NCI-H1417 (cell line): Measurements from ENCODE around the gene GPS2.
"Not testable (repeated sequence)": the region's sequence is repeated elsewhere in the genome, so short reads cannot be mapped to it uniquely, and the experiment has no call there.

Source experiments
- DNase-seq, 3 experiments: peaks; one replicate each; lab custom pipeline; 2025; lab: John Stamatoyannopoulos, UW

GPS2 gene

GRCh38 chr17:7337600-7337999 is 22.4 kb upstream of the GPS2 start:
- not testable (repeated sequence) for DNase-seq

GRCh38 chr17:7336240-7337175 is 21.3 kb upstream of the GPS2 start, which contains the start of gene ACAP1:
TSS of gene ACAP1 (plus strand) at chr17:7336529. CDS start at chr17:7336735, 206 bp downstream.
- no peak for DNase-seq

DNA sequence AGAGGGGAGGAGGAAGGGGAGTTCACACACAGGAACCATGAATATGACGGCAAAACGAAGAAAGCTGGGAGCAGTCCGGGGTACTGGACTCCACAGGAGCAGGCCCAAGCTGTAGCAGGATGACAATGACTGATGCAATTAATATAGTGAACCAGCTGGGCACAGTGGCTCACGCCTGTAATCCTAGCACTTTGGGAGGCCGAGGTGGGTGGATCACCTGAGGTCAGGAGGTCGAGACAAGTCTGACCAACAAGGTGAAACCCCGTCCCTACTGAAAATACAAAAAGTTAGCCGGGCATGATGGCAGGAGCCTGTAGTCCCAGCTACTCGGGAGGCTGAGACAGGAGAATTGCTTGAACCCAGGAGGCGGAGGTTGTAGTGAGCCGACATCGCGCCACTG is 20.6 kb upstream of the GPS2 start:
- DNase-seq, result not testable (repeated sequence)

GRCh38 chr17:7334938-7335538 is 19.9 kb upstream of the GPS2 start:
- DNase-seq, result no peak

GRCh38 chr17:7332600-7333069 is 17.5 kb upstream of the GPS2 start:
- not testable (repeated sequence) for DNase-seq

GRCh38 chr17:7332111-7332510 is 17.0 kb upstream of the GPS2 start:
- no peak for DNase-seq

DNA sequence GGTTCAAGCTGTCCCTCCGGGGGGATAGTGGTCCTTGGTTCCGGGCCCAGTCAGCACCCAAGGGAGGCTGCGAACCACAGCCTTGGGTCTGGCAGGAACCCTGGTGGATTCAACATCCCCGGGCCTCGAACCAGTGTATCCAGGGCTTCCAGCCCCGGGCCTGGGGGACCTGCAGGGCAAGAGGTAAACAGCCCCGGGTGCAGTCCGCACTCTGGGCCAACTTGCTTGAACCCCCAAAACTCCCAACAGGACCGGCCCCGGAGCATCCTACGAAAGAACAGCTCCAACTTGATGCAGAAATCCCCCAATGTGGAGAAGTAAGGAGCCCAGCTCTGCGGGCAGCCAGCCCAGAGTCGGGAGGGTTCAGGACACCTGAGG is 15.5 kb upstream of the GPS2 start:
- DNase-seq, result no peak

GRCh38 chr17:7329997-7330637 is 15.0 kb upstream of the GPS2 start:
- peak; percentile 46 to 89 (median 86) for DNase-seq

DNA sequence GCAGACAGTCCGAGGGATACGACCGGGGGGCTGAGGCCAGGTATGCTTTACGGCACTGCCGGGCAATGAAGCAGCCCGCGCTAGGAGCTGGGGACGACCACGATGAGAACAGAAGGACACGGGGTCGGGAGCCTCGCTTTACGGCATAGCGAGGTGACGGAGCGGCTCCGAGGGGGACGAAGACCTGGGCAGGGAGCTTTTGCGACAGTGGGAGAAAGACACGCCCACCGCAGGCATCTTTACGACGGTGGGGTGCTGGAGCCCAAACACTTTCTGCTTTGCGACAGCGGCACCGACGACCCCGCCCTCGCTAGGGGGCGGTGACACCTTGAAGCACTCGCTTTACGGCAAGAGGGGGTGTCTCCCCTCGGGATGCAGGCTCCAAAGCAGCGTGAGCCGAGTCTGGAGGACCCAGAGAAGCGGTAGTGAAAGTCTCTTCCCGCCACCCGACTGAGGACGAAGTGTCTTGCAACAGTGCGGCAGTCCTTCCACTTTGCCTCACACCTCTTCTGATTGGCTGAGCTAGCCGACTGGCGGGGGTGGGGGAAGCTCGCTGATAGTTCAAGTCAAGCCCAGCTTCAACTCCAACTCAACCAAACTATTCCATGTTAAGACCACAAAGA is 14.3 kb upstream of the GPS2 start:
- peak; percentile 95 to 98 (median 96) for DNase-seq

GRCh38 chr17:7328840-7329373 is 13.7 kb upstream of the GPS2 start, which contains the start of gene NEURL4:
TSS of gene NEURL4 (minus strand) at chr17:7329335. CDS start at chr17:7329312, 23 bp downstream.
- DNase-seq, result peak in 1 of 3 experiments; percentile 50

- DNase-seq, result no peak
These were observed 12.8 kb upstream of the GPS2 start for GRCh38 chr17:7328009-7328408.

DNA sequence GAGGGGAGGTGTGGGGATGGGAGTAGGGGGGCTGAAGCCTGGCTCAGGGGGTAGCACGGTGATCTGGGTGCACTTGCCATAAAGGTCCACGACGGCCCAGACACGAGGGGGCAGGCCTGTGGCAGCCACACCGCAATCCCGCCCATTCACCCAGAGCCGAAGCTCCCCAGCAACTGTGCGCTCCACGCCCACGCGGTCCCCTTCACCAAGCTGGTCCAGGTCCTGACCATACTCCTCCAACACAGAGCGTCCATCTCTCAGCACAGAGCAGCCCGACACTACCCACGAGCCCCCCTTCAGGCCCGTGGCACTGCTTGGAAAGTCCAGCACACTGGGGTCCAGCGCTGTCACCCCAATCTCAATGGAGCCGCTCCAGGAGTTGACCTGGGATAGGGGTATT is 12.3 kb upstream of the GPS2 start:
- DNase-seq, result no peak

GRCh38 chr17:7327056-7327455 is 11.9 kb upstream of the GPS2 start:
- no peak for DNase-seq

- no peak for DNase-seq
These were observed 11.0 kb upstream of the GPS2 start for GRCh38 chr17:7326186-7326585.

- DNase-seq, result no peak
These were observed 9.9 kb upstream of the GPS2 start for GRCh38 chr17:7325031-7325528.

GRCh38 chr17:7324438-7324779 is 9.2 kb upstream of the GPS2 start:
- DNase-seq, result no peak

DNA sequence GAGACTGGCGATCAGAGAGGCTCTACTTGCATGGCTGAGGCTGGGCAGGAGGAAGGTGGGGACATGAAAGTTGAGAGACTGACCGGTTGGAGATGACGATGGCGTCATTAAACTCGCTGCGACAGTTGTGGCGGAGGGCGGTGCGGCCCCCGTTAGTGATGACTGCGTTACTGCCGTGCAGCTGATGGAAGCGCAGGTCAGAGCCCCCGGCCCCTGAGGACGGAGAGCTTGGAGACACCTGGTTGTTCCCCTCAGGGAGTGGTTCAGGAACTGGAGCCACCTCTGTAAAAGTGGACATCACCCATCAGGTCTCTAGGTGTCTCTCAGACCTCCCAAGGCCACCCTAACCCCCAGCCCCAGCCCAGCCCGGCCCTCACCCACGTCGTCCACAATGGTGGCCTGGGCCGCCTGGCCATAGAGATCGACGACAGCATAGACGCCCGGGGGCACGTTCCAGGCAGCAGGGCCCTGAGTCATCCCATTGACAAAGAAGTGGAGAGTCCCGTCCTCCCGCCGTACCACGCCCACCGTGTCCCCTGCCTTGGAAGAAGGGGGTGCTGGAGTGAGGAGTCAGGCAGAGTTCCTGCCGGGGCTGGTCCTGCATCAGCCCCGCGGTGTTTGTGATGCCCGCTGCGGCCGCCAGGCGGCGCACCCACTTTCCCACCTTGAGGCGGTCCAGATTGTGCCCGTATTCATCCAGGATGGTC is 8.7 kb upstream of the GPS2 start:
- DNase-seq, result no peak

GRCh38 chr17:7322520-7323194 is 7.5 kb upstream of the GPS2 start:
- DNase-seq, result no peak

DNA sequence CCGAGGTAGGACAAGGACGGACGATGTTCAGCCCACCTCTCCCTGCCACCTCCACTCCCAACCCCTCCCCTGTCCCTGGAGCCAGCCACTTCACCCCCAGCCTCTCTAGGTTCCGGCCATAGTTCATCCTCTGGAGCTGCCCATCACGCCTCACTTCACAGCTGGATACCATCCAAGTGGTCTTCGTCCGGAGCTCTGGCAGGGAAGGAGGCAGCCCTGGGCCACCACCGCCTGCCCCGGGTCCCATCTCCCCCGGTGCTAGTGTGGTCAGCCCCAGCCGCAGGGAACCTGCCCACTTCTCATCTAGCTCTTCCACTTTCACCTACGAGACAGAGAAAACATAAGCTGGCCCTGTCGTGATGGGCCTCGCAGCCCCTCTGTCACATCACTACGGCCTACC is 6.3 kb upstream of the GPS2 start:
- no peak for DNase-seq

DNA sequence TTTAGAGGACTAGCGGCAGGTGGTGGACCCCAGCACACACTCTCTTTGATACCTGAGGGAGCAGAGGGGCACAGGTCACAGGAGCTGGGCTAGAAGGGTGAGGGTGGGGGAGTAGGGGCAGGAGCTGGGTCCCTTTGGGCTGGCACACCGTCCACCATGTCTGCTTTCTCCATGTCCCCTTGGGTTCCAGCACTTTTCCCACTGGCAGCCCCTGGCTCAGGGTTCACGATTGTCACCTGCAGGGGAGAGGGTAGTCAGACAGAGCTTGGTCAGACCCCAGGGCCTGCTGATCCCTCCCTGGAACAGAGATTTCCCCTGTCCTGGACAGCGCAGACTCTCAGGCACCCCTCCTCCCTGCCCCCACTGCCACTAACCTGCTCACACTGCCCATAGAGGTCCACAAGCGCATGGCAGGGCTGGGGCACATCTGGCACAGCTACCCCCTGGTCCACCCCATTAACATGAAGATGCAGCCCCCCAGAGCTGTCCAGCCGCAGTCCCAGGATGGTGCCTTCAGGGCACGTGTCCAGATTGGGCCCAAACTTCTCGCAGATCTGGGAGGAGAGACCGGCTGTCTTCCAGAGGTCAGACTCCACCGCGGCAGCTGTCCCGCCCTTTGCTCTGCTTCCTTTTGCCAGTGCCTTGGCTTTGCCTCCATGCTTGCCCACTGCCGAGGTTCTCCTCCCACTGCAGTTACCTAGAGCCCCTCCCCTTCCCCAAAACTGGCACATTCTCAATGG is 3.1 kb upstream of the GPS2 start:
- DNase-seq, result no peak
